WTC11 (cell line): ENCODE results near the gene LHPP. TPM values are rescaled to one million over a fixed set of nuclear protein-coding genes. Genes with fewer than 3 reads are reported as not detected.

Source experiments
- ATAC-seq: fragments of 200-7000 bp; cut with Tn5 transposase; 2 replicates; pipeline ENCODE4 v1.10.0; 2021; ENCODE audit warnings: mild to moderate bottlenecking, moderate library complexity
- CTCF ChIA-PET: fragments of 300-600 bp; sonication (Branson Sonifier 250); formaldehyde crosslinking; loops from one replicate; lab custom pipeline; 2021; ENCODE audit warnings: antibody characterized with exemption; lab: Charles Lee
- POLR2A ChIA-PET: fragments of 350-600 bp; sonication (Branson Sonifier 250); formaldehyde crosslinking; loops from one replicate; lab custom pipeline; 2021; ENCODE audit warnings: antibody characterized with exemption; lab: Charles Lee
- DNase-seq: peaks from one replicate; pipeline ENCODE4 v3.0.0; 2021; ENCODE audit warnings: low spot score
- H3K27ac Mint-ChIP-seq: 2 replicates; pipeline ENCODE4 v1.8.0; 2021; ENCODE audit warnings: mixed read lengths
- H3K27me3 Mint-ChIP-seq: 2 replicates; pipeline ENCODE4 v1.8.0; 2021; ENCODE audit warnings: low read depth, mild to moderate bottlenecking, moderate library complexity, mixed read lengths
- H3K36me3 Mint-ChIP-seq: 2 replicates; pipeline ENCODE4 v1.8.0; 2021; ENCODE audit warnings: mixed read lengths
- H3K4me1 Mint-ChIP-seq: 2 replicates; pipeline ENCODE4 v1.8.0; 2022; ENCODE audit warnings: mixed read lengths
- H3K4me3 Mint-ChIP-seq: 2 replicates; pipeline ENCODE4 v1.8.0; 2021; ENCODE audit warnings: mild to moderate bottlenecking, moderate library complexity, mixed read lengths
- H3K9me3 Mint-ChIP-seq: 2 replicates; pipeline ENCODE4 v1.8.0; 2021; ENCODE audit warnings: mixed read lengths
- ELF4 ChIP-seq: sonication (generic); formaldehyde crosslinking; IDR thresholded peaks from 2 replicates; pipeline ENCODE4 v1.8.1; 2022; ENCODE audit warnings: low read depth, mild to moderate bottlenecking, moderate library complexity, missing genetic modification reagents
- GRHL2 ChIP-seq: fragments of 250-450 bp; sonication (Bioruptor Pico); IDR thresholded peaks from 2 replicates; pipeline ENCODE4 v1.8.0; 2022; ENCODE audit warnings: mild to moderate bottlenecking, moderate library complexity; ENCODE audit not compliant: insufficient replicate concordance, severe bottlenecking
- MYBL2 ChIP-seq: sonication (generic); formaldehyde crosslinking; IDR thresholded peaks from 2 replicates; pipeline ENCODE4 v1.8.1; 2023; ENCODE audit warnings: mild to moderate bottlenecking, moderate library complexity, missing genetic modification reagents
- NR1H2 ChIP-seq: sonication (generic); formaldehyde crosslinking; IDR thresholded peaks from 2 replicates; pipeline ENCODE4 v1.9.0; 2021; ENCODE audit warnings: mild to moderate bottlenecking, moderate library complexity, missing genetic modification reagents
- OVOL2 ChIP-seq: fragments of 250-450 bp; sonication (Bioruptor Pico); IDR thresholded peaks from 2 replicates; pipeline ENCODE4 v1.9.0; 2021; ENCODE audit warnings: mild to moderate bottlenecking, borderline replicate concordance
- PRRX2 ChIP-seq: fragments of 250-450 bp; sonication (Bioruptor Pico); IDR thresholded peaks from 2 replicates; pipeline ENCODE4 v1.8.0; 2021; ENCODE audit warnings: mild to moderate bottlenecking
- SMAD4 ChIP-seq: sonication (generic); formaldehyde crosslinking; IDR thresholded peaks from 2 replicates; pipeline ENCODE4 v1.8.0; 2022; ENCODE audit warnings: mild to moderate bottlenecking, missing genetic modification reagents
- ZNF121 ChIP-seq: sonication (generic); formaldehyde crosslinking; IDR thresholded peaks from 2 replicates; pipeline ENCODE4 v1.8.0; 2023; ENCODE audit warnings: missing genetic modification reagents
- ZNF219 ChIP-seq: sonication (generic); formaldehyde crosslinking; IDR thresholded peaks from 2 replicates; pipeline ENCODE4 v1.8.0; 2023; ENCODE audit warnings: missing genetic modification reagents, mild to moderate bottlenecking, borderline replicate concordance
- total RNA-seq: library from RNA; stranded (reverse); gene quantifications from 3 replicates; pipeline ENCODE4 v1.2.3, GENCODE V29; 2021
- TF ChIP-seq, protein P1 (sequence below): sonication (generic); formaldehyde crosslinking; IDR thresholded peaks from 2 replicates; pipeline ENCODE4 v1.8.1; 2023; ENCODE audit warnings: mild to moderate bottlenecking, moderate library complexity, missing genetic modification reagents
- TF ChIP-seq, protein P2 (sequence below): sonication (generic); formaldehyde crosslinking; IDR thresholded peaks from 2 replicates; pipeline ENCODE4 v1.8.0; 2022; ENCODE audit warnings: mild to moderate bottlenecking, missing genetic modification reagents
- TF ChIP-seq, protein P3 (sequence below): sonication (generic); formaldehyde crosslinking; IDR thresholded peaks from 2 replicates; pipeline ENCODE4 v1.8.1; 2023; ENCODE audit warnings: mild to moderate bottlenecking, missing genetic modification reagents, moderate library complexity
- TF ChIP-seq, protein P4 (sequence below): sonication (generic); formaldehyde crosslinking; IDR thresholded peaks from 2 replicates; pipeline ENCODE4 v1.8.1; 2022; ENCODE audit warnings: mild to moderate bottlenecking, moderate library complexity, missing genetic modification reagents
- TF ChIP-seq, protein P5 (sequence below): sonication (generic); formaldehyde crosslinking; IDR thresholded peaks from 2 replicates; pipeline ENCODE4 v1.8.0; 2022; ENCODE audit warnings: missing genetic modification reagents
- TF ChIP-seq, protein P6 (sequence below): fragments of 250-450 bp; sonication (Bioruptor Pico); IDR thresholded peaks from 2 replicates; pipeline ENCODE4 v1.9.0; 2021; ENCODE audit warnings: mild to moderate bottlenecking
- TF ChIP-seq, protein P7 (sequence below): sonication (generic); formaldehyde crosslinking; IDR thresholded peaks from 2 replicates; pipeline ENCODE4 v1.8.0; 2022; ENCODE audit warnings: mild to moderate bottlenecking, missing genetic modification reagents
- TF ChIP-seq, protein P8 (sequence below): fragments of 200-600 bp; IDR thresholded peaks from 2 replicates; pipeline ENCODE4 v1.8.0; 2022; ENCODE audit warnings: antibody characterized with exemption
- TF ChIP-seq, protein P9 (sequence below): sonication (generic); formaldehyde crosslinking; IDR thresholded peaks from 2 replicates; pipeline ENCODE4 v1.8.1; 2023; ENCODE audit warnings: mild to moderate bottlenecking, missing genetic modification reagents

LHPP gene
- total RNA-seq, 1 experiment from 2014 or later, result 33.2 TPM

DNA sequence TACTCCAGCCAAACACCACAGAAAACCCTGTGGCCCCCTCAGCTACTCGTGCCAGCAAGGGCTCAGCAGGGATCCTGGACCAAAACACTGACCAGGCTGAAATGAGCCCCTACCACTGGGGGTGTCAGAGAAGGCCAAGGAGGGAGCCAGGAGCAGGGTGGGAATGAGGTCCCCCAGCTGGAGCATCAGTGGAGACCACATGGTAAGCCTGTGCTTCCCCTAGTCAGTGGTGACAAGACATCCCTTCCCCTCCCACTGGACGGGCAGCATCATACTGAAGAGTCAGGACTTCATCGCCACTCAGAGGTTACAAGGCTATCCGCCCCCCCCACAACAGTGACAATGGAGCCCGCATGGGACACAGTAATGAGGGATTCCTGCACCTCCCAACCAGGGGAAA, 99.6 kb downstream of the LHPP start:
- no peak overlapping the region for H3K27ac Mint-ChIP-seq
- H3K4me1 Mint-ChIP-seq, result peaks cover 15% of the 10 kb centered on the region
- no peak for DNase-seq
- H3K36me3 Mint-ChIP-seq, result no peaks in the 10 kb centered on the region; the same call in 1 of the 2 replicates
- no peaks in the 10 kb centered on the region for H3K27me3 Mint-ChIP-seq
- TF ChIP-seq, protein P1, sequence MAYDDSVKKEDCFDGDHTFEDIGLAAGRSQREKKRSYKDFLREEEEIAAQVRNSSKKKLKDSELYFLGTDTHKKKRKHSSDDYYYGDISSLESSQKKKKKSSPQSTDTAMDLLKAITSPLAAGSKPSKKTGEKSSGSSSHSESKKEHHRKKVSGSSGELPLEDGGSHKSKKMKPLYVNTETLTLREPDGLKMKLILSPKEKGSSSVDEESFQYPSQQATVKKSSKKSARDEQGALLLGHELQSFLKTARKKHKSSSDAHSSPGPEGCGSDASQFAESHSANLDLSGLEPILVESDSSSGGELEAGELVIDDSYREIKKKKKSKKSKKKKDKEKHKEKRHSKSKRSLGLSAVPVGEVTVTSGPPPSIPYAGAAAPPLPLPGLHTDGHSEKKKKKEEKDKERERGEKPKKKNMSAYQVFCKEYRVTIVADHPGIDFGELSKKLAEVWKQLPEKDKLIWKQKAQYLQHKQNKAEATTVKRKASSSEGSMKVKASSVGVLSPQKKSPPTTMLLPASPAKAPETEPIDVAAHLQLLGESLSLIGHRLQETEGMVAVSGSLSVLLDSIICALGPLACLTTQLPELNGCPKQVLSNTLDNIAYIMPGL (CRISPR knock-in tag), result no peak
- no peak for TF ChIP-seq PRRX2 (CRISPR knock-in tag)
- no peak for TF ChIP-seq ELF4 (CRISPR knock-in tag)
- TF ChIP-seq, protein P2, sequence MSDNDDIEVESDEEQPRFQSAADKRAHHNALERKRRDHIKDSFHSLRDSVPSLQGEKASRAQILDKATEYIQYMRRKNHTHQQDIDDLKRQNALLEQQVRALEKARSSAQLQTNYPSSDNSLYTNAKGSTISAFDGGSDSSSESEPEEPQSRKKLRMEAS, result no peak
- no peak for TF ChIP-seq MYBL2
- TF ChIP-seq, protein P3, sequence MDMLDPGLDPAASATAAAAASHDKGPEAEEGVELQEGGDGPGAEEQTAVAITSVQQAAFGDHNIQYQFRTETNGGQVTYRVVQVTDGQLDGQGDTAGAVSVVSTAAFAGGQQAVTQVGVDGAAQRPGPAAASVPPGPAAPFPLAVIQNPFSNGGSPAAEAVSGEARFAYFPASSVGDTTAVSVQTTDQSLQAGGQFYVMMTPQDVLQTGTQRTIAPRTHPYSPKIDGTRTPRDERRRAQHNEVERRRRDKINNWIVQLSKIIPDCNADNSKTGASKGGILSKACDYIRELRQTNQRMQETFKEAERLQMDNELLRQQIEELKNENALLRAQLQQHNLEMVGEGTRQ, result no peak
- TF ChIP-seq, protein P4, sequence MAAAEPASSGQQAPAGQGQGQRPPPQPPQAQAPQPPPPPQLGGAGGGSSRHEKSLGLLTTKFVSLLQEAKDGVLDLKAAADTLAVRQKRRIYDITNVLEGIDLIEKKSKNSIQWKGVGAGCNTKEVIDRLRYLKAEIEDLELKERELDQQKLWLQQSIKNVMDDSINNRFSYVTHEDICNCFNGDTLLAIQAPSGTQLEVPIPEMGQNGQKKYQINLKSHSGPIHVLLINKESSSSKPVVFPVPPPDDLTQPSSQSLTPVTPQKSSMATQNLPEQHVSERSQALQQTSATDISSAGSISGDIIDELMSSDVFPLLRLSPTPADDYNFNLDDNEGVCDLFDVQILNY (CRISPR knock-in tag), result no peak
- TF ChIP-seq ZNF121 (CRISPR knock-in tag), result no peak
- no peak for TF ChIP-seq NR1H2 (CRISPR knock-in tag)
- TF ChIP-seq, protein P5, sequence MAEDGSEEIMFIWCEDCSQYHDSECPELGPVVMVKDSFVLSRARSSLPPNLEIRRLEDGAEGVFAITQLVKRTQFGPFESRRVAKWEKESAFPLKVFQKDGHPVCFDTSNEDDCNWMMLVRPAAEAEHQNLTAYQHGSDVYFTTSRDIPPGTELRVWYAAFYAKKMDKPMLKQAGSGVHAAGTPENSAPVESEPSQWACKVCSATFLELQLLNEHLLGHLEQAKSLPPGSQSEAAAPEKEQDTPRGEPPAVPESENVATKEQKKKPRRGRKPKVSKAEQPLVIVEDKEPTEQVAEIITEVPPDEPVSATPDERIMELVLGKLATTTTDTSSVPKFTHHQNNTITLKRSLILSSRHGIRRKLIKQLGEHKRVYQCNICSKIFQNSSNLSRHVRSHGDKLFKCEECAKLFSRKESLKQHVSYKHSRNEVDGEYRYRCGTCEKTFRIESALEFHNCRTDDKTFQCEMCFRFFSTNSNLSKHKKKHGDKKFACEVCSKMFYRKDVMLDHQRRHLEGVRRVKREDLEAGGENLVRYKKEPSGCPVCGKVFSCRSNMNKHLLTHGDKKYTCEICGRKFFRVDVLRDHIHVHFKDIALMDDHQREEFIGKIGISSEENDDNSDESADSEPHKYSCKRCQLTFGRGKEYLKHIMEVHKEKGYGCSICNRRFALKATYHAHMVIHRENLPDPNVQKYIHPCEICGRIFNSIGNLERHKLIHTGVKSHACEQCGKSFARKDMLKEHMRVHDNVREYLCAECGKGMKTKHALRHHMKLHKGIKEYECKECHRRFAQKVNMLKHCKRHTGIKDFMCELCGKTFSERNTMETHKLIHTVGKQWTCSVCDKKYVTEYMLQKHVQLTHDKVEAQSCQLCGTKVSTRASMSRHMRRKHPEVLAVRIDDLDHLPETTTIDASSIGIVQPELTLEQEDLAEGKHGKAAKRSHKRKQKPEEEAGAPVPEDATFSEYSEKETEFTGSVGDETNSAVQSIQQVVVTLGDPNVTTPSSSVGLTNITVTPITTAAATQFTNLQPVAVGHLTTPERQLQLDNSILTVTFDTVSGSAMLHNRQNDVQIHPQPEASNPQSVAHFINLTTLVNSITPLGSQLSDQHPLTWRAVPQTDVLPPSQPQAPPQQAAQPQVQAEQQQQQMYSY (CRISPR knock-in tag), result no peak
- TF ChIP-seq OVOL2 (CRISPR knock-in tag), result no peak
- TF ChIP-seq, protein P6, sequence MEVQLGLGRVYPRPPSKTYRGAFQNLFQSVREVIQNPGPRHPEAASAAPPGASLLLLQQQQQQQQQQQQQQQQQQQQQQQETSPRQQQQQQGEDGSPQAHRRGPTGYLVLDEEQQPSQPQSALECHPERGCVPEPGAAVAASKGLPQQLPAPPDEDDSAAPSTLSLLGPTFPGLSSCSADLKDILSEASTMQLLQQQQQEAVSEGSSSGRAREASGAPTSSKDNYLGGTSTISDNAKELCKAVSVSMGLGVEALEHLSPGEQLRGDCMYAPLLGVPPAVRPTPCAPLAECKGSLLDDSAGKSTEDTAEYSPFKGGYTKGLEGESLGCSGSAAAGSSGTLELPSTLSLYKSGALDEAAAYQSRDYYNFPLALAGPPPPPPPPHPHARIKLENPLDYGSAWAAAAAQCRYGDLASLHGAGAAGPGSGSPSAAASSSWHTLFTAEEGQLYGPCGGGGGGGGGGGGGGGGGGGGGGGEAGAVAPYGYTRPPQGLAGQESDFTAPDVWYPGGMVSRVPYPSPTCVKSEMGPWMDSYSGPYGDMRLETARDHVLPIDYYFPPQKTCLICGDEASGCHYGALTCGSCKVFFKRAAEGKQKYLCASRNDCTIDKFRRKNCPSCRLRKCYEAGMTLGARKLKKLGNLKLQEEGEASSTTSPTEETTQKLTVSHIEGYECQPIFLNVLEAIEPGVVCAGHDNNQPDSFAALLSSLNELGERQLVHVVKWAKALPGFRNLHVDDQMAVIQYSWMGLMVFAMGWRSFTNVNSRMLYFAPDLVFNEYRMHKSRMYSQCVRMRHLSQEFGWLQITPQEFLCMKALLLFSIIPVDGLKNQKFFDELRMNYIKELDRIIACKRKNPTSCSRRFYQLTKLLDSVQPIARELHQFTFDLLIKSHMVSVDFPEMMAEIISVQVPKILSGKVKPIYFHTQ (CRISPR knock-in tag), result no peak
- no peak for TF ChIP-seq SMAD4
- TF ChIP-seq, protein P7, sequence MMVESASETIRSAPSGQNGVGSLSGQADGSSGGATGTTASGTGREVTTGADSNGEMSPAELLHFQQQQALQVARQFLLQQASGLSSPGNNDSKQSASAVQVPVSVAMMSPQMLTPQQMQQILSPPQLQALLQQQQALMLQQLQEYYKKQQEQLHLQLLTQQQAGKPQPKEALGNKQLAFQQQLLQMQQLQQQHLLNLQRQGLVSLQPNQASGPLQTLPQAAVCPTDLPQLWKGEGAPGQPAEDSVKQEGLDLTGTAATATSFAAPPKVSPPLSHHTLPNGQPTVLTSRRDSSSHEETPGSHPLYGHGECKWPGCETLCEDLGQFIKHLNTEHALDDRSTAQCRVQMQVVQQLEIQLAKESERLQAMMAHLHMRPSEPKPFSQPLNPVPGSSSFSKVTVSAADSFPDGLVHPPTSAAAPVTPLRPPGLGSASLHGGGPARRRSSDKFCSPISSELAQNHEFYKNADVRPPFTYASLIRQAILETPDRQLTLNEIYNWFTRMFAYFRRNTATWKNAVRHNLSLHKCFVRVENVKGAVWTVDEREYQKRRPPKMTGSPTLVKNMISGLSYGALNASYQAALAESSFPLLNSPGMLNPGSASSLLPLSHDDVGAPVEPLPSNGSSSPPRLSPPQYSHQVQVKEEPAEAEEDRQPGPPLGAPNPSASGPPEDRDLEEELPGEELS (CRISPR knock-in tag), result no peak
- TF ChIP-seq, protein P8, sequence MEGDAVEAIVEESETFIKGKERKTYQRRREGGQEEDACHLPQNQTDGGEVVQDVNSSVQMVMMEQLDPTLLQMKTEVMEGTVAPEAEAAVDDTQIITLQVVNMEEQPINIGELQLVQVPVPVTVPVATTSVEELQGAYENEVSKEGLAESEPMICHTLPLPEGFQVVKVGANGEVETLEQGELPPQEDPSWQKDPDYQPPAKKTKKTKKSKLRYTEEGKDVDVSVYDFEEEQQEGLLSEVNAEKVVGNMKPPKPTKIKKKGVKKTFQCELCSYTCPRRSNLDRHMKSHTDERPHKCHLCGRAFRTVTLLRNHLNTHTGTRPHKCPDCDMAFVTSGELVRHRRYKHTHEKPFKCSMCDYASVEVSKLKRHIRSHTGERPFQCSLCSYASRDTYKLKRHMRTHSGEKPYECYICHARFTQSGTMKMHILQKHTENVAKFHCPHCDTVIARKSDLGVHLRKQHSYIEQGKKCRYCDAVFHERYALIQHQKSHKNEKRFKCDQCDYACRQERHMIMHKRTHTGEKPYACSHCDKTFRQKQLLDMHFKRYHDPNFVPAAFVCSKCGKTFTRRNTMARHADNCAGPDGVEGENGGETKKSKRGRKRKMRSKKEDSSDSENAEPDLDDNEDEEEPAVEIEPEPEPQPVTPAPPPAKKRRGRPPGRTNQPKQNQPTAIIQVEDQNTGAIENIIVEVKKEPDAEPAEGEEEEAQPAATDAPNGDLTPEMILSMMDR, result no peak
- no peak for TF ChIP-seq ZNF219 (CRISPR knock-in tag)
- TF ChIP-seq, protein P9, sequence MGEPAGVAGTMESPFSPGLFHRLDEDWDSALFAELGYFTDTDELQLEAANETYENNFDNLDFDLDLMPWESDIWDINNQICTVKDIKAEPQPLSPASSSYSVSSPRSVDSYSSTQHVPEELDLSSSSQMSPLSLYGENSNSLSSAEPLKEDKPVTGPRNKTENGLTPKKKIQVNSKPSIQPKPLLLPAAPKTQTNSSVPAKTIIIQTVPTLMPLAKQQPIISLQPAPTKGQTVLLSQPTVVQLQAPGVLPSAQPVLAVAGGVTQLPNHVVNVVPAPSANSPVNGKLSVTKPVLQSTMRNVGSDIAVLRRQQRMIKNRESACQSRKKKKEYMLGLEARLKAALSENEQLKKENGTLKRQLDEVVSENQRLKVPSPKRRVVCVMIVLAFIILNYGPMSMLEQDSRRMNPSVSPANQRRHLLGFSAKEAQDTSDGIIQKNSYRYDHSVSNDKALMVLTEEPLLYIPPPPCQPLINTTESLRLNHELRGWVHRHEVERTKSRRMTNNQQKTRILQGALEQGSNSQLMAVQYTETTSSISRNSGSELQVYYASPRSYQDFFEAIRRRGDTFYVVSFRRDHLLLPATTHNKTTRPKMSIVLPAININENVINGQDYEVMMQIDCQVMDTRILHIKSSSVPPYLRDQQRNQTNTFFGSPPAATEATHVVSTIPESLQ (CRISPR knock-in tag), result no peak
- no peak for TF ChIP-seq GRHL2 (CRISPR knock-in tag)
- H3K9me3 Mint-ChIP-seq, result peaks cover 4% of the 10 kb centered on the region
- ChIA-PET CTCF (no interaction called here), POLR2A (no interaction called here)
- no peak overlapping the region for H3K4me3 Mint-ChIP-seq
- no peak for ATAC-seq
